K562 (cell line): ENCODE data around the gene MRPL28. TPM values are rescaled to one million over a fixed set of nuclear protein-coding genes. Genes with fewer than 3 reads are reported as not detected.

Experiments used
- BCOR ChIP-seq: fragments of 450-650 bp; IDR thresholded peaks from 2 replicates; pipeline ENCODE4 v1.6.1; 2016
- ELF2 ChIP-seq: fragments of 250-450 bp; sonication (Bioruptor Pico); IDR thresholded peaks from 2 replicates; pipeline ENCODE4 v1.5.0; 2021; ENCODE audit warnings: mild to moderate bottlenecking
- KLF13 ChIP-seq: fragments of 450-650 bp; IDR thresholded peaks from 2 replicates; pipeline ENCODE4 v1.6.1; 2016; ENCODE audit warnings: missing genetic modification characterization, low read depth, mild to moderate bottlenecking, missing compliant biosample characterization, moderate library complexity, borderline replicate concordance
- NONO ChIP-seq, 2 experiments: fragments of 200-400 bp in 1 of 2; fragments of 450-650 bp in 1 of 2; formaldehyde crosslinking in 1 of 2; IDR thresholded peaks; 2 replicates each; pipeline ENCODE4 v1.6.1; 2017; ENCODE audit warnings: low read depth in 2 of 2, mild to moderate bottlenecking in 2 of 2, moderate library complexity in 2 of 2, low read length in 1 of 2
- NR2F6 ChIP-seq: fragments of 450-650 bp; formaldehyde crosslinking; IDR thresholded peaks from 2 replicates; pipeline ENCODE4 v1.4.0; 2020; ENCODE audit warnings: mild to moderate bottlenecking
- RAD21 ChIP-seq, 2 experiments: fragments of 250-450 bp in 1 of 2; fragments of 450-650 bp in 1 of 2; sonication (Bioruptor Pico) in 1 of 2; formaldehyde crosslinking in 1 of 2; IDR thresholded peaks in 1 of 2; conservative IDR thresholded peaks in 1 of 2; 2 replicates each; pipeline versions ENCODE4 v1.4.0 to v1.8.0; 2020 to 2022; ENCODE audit warnings: mild to moderate bottlenecking in 2 of 2, moderate library complexity in 1 of 2
- SMARCE1 ChIP-seq: fragments of 450-650 bp; IDR thresholded peaks from 2 replicates; pipeline ENCODE4 v1.7.1; 2016; ENCODE audit warnings: mild to moderate bottlenecking
- SP1 ChIP-seq: sonication (generic); formaldehyde crosslinking; IDR thresholded peaks from 2 replicates; pipeline ENCODE4 v1.8.1; 2022; ENCODE audit warnings: mild to moderate bottlenecking, missing genetic modification reagents
- THRA ChIP-seq: fragments of 450-650 bp; IDR thresholded peaks from 2 replicates; pipeline ENCODE4 v1.6.1; 2017; ENCODE audit warnings: mild to moderate bottlenecking, moderate library complexity
- U2AF1 ChIP-seq: fragments of 200-400 bp; formaldehyde crosslinking; optimal IDR thresholded peaks from 2 replicates; pipeline ENCODE3; 2017; ENCODE audit warnings: mild to moderate bottlenecking, low read depth, low read length, moderate library complexity
- UBTF ChIP-seq, 2 experiments: IDR thresholded peaks; 2 replicates each; pipeline ENCODE4 v1.6.1; 2012; ENCODE audit warnings: improper control_type of control experiment in 2 of 2, low read depth in 2 of 2, low read length in 2 of 2, borderline replicate concordance in 1 of 2
- USF1 ChIP-seq: sonication (generic); formaldehyde crosslinking; IDR thresholded peaks from 2 replicates; pipeline ENCODE4 v1.9.0; 2022; ENCODE audit warnings: mild to moderate bottlenecking, missing genetic modification reagents
- ZBTB1 ChIP-seq: sonication (generic); formaldehyde crosslinking; IDR thresholded peaks from 2 replicates; pipeline ENCODE4 v1.8.1; 2023; ENCODE audit warnings: missing genetic modification reagents, low read depth, mild to moderate bottlenecking, borderline replicate concordance
- ZFX ChIP-seq: sonication (generic); formaldehyde crosslinking; IDR thresholded peaks from 2 replicates; pipeline ENCODE4 v1.8.0; 2022; ENCODE audit warnings: mild to moderate bottlenecking, missing genetic modification reagents, moderate library complexity
- ZNF197 ChIP-seq: fragments of 200-800 bp; sonication (Bioruptor generic); IDR thresholded peaks from 2 replicates; pipeline ENCODE4 v1.6.1; 2016; ENCODE audit warnings: low read depth, missing genetic modification characterization, missing compliant biosample characterization
- ZNF263 ChIP-seq: sonication (generic); formaldehyde crosslinking; IDR thresholded peaks from 2 replicates; pipeline ENCODE4 v1.8.0; 2022; ENCODE audit warnings: mild to moderate bottlenecking, missing genetic modification reagents, borderline replicate concordance
- ZNF586 ChIP-seq: fragments of 450-650 bp; formaldehyde crosslinking; conservative IDR thresholded peaks from 2 replicates; pipeline ENCODE4 v1.4.0; 2020; ENCODE audit warnings: mild to moderate bottlenecking, moderate library complexity
- ZNF717 ChIP-seq: fragments of 250-450 bp; sonication (Bioruptor Pico); IDR thresholded peaks from 2 replicates; pipeline ENCODE4 v1.5.0; 2021
- polyA plus RNA-seq, 8 experiments: library from polyadenylated mRNA; depleted of rRNA in 4 of 8; stranded (reverse) in 5 of 8; unstranded in 3 of 8; fragments of >200 nt; fragmentation: Nextera tagmentation in 2 of 8; fragmentation: Illumina TruSeq in 1 of 8; extraction: Ambion mirVana in 2 of 8; extraction: Trizol in 1 of 8; gene quantifications; 2 replicates each; pipeline versions ENCODE4 v1.2.1 to v1.2.3, GENCODE V29; 2011 to 2014; ENCODE audit warnings: inconsistent platforms in 1 of 8, missing spikeins in 1 of 8
- total RNA-seq, 7 experiments: library from RNA; depleted of rRNA in 6 of 7; stranded (reverse); fragments of >200 nt in 6 of 7; fragmentation: Illumina TruSeq in 2 of 7; extraction: Trizol in 2 of 7; gene quantifications; 2 replicates each; pipeline versions ENCODE4 v1.2.1 to v1.2.3, GENCODE V29; 2011 to 2021; ENCODE audit warnings: low replicate concordance in 1 of 7
- TF ChIP-seq, protein P1 (sequence below): fragments of 450-650 bp; IDR thresholded peaks from 2 replicates; pipeline ENCODE4 v1.6.1; 2014; ENCODE audit warnings: low read depth, mild to moderate bottlenecking, moderate library complexity, borderline replicate concordance

The MRPL28 gene
- total and polyA plus RNA-seq, 9 of the 15 experiments (the other 6 are each of a cell fraction or from before 2014, with no cell fraction given), result 2.5 to 323 (median 175) TPM

- TF ChIP-seq NONO (IDR thresholded peaks at IDR 0.05; ENCODE audit: low read depth in 2 of 2, low read length in 1 of 2), result peak; percentile 71 to 77; a peak in 3 of 4 replicates
- TF ChIP-seq USF1 (CRISPR knock-in tag), result peak; percentile 79
- TF ChIP-seq ZNF263, result peak; percentile 77; the same call in 1 of the 2 replicates
- TF ChIP-seq ZNF197 (CRISPR knock-in tag), result 0 out of 2 replicates have a peak, but pooled peaks have one; percentile 31
- 0 out of 2 replicates have a peak, but pooled peaks have one; percentile 49 for TF ChIP-seq NR2F6 (CRISPR knock-in tag)
- 0 out of 2 replicates have a peak, but pooled peaks have one; percentile 32 for TF ChIP-seq ZNF717 (CRISPR knock-in tag)
- TF ChIP-seq ZNF586 (CRISPR knock-in tag), result no peak
- peak; percentile 78 for TF ChIP-seq BCOR
- peak; percentile 87 for TF ChIP-seq U2AF1
- TF ChIP-seq ZFX, result peak; percentile 94
- TF ChIP-seq ZBTB1, result peak; percentile 86
- TF ChIP-seq KLF13, result 0 out of 2 replicates have a peak, but pooled peaks have one; percentile 38
- no peak for TF ChIP-seq THRA
- peak; percentile 80 for TF ChIP-seq ELF2 (CRISPR knock-in tag)
- TF ChIP-seq, protein P1, sequence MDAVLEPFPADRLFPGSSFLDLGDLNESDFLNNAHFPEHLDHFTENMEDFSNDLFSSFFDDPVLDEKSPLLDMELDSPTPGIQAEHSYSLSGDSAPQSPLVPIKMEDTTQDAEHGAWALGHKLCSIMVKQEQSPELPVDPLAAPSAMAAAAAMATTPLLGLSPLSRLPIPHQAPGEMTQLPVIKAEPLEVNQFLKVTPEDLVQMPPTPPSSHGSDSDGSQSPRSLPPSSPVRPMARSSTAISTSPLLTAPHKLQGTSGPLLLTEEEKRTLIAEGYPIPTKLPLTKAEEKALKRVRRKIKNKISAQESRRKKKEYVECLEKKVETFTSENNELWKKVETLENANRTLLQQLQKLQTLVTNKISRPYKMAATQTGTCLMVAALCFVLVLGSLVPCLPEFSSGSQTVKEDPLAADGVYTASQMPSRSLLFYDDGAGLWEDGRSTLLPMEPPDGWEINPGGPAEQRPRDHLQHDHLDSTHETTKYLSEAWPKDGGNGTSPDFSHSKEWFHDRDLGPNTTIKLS, result peak; percentile 27; the same call in 1 of the 2 replicates
- peak in 1 of 2 experiments; percentile 87; a peak in 2 of 4 replicates for TF ChIP-seq UBTF (IDR thresholded peaks at IDR 0.05; ENCODE audit: borderline replicate concordance in 1 of 2, low read depth in 2 of 2, low read length in 2 of 2)
- peak; percentile 70 for TF ChIP-seq SP1
- peak; percentile 52 to 62 for TF ChIP-seq RAD21 (CRISPR knock-in tag; conservative IDR thresholded peaks at IDR 0.05 in 1 of 2, IDR thresholded peaks at IDR 0.05 in 1 of 2)
- TF ChIP-seq SMARCE1, result peak; percentile 27; the same call in 1 of the 2 replicates
Measured at GRCh38 chr16:401468-402348, 31.4 kb upstream of the MRPL28 start, which contains the start of gene DECR2 (continued).
